Erythroblast (primary cell): ENCODE results near the gene RB1.

Experiments
- GATA1 ChIP-seq: IDR thresholded peaks from 2 replicates; pipeline ENCODE4 v1.6.1; 2011; ENCODE audit warnings: low read depth, mild to moderate bottlenecking, control low read depth, low read length, moderate library complexity
- POLR2A ChIP-seq: IDR thresholded peaks from 2 replicates; pipeline ENCODE4 v1.6.1; 2011; ENCODE audit warnings: mild to moderate bottlenecking, low read length

DNA sequence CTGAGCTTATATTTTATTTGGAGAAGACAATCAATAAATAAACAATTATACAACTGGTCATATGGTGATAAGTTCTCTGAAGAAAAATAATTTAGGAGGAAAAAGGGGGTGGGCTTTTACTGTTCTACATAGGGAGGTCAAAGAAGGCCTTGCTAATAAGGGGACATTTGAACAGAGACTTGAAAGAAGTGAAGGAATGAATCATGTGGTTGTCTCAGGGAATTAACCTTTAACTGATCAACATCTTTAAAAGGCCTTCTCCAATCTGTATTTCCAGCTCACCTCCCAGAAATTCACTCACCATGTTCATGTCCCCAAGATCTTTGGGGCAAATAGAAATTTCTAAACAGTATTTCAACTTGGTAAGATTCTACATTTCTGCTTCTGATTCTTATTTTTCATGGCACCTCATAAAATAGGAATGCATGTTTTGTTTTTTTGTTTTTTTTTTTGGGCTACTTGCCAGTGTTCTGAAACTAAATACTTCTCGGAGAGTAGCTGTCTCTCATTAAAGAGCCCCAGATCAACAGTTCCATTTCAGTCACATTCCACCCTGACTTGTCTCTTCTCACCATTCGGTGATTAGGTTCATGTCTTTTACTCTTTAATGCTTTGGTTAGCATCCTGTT, 128.6 kb downstream of the RB1 start:
- TF ChIP-seq POLR2A (no peak), GATA1 (no peak)
